ENCODE measurements around the gene TCF4.

DNA sequence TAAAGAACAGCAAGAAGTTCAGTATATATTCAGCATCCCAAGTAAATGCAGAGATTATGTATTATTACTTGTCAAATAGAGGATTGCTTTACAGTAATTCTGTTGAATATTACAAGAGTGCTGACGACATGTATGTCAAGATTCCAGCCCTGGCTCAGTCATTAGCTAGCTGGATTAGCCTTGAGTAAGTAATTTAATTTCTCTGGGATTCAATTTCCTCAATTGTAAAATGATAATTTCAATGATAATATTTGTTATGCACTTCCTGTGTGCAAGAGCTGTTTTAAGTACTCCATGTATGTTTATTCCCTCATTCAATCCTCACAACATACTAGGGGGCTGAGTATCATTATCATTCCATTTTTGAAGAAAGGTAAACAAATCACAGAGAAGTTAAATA, 44.0 kb downstream of the TCF4 start:
- no peak for TF ChIP-seq SP1 (IDR thresholded peaks at IDR 0.05)
- no peak for TF ChIP-seq ARNT (IDR thresholded peaks at IDR 0.05)
- TF ChIP-seq NFRKB (IDR thresholded peaks at IDR 0.05), result no peak
- no peak for TF ChIP-seq TARDBP (IDR thresholded peaks at IDR 0.05)
- no peak for TF ChIP-seq BHLHE40 (IDR thresholded peaks at IDR 0.05; ENCODE audit: borderline replicate concordance)

All from HEK293T (cell line).